NCI-H2227 (cell line): ENCODE measurements around the gene RAB3C.

ENCODE experiments used
- DNase-seq: peaks from one replicate; lab custom pipeline; 2025; ENCODE audit not compliant: unreplicated experiment; lab: John Stamatoyannopoulos, UW

The RAB3C gene

DNA sequence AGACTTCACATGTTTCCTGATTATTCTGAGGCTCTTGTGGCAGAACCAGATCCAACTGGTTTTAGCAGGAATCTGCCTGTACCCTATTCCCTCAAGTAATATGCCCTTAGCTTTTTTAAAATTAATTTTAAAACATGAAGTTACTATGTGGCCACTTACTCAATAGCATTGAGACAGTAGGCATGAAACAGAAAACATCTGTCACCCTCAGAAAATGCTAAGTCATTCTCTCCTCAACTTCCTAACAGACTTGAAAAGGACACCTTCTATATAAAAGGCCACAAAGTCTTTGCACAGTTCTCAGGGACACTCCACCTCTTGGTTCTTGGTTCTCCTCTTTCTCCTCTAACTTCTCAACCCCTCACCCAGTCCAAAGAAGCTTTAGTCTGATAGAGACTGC lies 277.8 kb downstream of the RAB3C start:
- DNase-seq: no peak

DNA sequence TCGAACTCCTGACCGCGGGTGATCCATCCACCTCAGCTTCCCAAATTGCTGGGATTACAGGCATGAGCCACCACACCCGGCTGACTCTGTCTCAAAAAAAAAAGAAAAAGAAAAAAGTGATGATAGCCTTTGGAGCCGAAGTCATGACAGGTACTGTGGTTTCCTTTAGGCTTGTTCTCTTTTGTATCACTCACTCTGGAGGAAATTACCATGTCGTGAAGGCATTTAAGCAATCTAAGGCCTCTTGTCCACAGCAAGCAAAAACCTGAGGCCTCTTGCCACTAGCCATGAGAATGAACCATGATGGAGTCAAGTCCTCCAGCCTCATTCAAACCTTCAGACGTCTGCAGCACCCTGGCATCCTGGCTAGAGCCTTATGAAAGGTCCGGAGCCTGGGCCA lies 286.1 kb downstream of the RAB3C start:
- DNase-seq: no peak

DNA sequence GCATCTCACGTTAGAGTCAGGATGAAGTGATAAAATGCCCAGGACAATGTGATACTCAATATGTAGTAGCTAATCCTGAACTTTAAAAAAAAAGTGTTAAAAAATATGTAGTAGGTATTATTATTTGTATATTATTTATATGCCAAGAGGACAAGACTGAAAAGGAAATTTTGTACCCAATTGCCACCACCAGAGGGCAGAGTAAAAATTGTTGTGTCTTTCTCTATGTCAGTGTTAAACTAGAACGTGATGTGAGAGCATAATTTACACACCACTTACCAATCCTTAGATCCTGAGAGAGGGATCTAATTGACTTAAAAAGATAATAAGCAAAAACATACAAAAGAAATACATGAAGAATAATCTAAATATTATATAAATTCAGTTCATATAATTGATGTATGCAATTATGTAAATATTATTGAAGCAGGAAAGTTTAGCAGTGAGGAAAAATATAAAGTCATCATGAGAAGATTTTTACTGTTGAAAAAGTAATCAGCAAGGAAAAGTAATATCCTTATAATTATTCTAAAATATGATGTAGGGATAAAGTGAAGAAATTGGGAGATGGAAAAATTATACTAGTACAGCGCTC lies 288.9 kb downstream of the RAB3C start:
- DNase-seq: peak; percentile 51

DNA sequence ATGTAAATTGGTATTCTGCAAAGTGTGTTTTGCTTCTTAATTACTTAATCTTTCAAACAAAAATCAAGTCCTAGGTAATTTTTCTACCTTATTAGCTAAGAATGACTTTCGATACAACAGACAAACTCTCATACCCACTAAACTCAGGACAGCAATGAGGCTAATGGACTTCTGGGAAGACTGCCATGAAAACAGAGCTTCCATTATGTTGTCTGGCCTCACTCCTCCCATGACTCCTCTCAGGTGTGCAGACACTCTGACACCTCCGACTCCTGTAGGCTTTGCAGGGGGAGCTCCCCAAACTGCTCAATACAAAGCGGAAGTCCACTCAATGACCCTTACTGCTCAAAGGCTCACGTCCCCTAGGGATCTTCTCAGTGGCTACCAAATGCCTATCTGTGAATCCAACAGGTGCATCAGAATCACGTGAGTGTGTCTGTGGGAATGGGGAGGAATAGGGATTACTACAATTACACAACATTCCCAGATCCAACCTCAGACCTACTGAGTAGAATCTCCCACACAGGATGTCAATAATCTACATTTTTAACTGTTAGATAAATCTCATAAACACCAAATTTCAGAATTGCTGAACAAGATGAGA lies 289.9 kb downstream of the RAB3C start:
- DNase-seq: no peak

DNA sequence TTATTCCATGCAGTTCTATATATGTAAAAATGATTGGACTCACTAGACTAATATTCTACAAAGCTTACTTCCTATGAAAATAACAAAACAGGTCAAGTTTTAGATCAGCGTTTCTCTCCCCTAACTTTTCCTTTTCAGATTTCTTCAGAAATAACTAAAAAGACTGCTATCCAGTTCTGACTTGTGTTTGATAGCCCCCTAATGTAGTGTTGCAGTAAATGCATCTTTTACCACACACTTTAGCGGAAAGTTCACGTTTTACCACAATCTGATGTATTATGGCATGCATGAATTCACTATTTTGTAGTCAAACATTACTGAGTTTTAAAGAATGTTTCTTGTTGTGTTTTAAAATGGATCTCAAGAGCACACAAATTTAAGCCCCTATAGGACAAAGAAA lies 292.7 kb downstream of the RAB3C start:
- no peak for DNase-seq

DNA sequence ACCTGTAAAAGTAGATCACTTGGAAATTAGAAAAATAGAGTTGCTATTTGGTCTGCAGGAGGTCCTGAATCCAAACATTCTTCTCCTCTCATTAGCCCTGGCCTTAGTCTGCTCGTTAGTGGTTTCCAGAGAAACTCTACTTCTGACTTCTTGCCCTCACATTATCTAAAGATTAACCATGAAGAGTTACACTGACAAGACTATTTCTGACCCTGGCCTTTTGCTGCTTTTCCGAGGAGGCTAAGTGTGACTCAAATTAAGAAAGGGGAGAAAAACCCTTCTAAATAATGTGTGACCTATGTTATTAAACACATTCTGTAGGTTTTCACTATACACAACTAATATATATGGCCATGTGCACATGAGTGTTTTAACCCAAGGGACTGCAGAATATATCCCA lies 302.4 kb downstream of the RAB3C start:
- DNase-seq: no peak

DNA sequence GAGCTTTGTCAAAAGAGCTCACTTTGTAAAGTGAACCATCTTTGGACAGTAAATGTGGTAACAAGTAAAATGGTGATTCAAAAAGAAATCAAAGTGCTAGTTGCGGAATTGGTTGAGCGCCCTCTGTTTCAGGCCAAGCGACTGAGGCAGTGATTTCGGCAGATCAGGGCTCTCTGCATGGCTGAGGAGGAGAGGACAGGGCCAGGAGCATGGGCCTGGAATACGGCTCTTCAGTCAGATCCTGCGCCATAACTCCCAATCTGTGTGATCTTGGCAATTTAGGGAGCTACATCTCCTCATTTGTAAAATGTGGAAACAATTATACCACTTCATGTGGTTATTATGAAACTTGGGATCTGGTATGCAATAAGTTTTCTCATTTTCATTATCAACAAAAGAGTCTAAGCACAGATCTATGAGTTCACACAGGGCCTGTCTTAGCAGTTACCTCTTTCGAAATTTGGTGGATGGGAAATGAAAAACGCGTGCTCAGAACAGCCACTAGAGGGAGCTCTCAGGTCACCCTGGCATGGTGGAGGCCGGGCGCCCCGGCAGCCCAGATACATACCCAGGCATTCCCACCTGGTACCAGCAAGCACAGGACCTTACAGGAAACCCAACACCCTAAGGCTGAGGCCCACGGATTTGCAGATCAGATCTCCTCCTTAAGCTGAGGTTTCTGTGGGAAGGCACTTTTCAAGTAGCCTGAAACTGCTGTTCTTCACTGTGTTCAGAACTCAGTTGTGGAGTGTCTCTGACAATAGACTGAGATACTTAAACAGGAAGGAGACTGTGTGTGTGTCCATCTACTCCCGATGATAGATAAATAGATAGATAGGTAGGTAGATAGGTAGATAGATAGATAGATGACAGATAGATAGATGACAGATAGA lies 303.7 kb downstream of the RAB3C start:
- peak; percentile 61 for DNase-seq

DNA sequence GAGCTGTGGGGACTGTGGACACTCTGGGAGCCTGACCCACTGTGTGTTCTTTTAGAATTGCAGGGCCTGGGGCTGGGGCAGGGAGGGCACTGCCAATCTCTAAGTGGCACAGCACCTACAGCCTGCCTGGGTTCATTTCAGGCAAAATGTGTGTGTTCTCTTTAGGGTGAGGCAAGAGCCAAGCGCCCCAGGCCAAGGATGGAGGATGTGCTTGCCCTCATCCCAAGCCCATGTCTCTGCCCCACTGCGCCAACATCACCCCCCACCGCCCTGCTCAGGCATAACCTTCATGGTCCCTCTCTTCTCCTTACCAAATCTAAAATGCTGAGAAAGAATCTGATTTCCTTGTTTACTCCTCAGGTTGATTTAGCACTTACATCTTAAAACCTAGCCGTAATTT lies 304.4 kb downstream of the RAB3C start:
- DNase-seq: no peak

DNA sequence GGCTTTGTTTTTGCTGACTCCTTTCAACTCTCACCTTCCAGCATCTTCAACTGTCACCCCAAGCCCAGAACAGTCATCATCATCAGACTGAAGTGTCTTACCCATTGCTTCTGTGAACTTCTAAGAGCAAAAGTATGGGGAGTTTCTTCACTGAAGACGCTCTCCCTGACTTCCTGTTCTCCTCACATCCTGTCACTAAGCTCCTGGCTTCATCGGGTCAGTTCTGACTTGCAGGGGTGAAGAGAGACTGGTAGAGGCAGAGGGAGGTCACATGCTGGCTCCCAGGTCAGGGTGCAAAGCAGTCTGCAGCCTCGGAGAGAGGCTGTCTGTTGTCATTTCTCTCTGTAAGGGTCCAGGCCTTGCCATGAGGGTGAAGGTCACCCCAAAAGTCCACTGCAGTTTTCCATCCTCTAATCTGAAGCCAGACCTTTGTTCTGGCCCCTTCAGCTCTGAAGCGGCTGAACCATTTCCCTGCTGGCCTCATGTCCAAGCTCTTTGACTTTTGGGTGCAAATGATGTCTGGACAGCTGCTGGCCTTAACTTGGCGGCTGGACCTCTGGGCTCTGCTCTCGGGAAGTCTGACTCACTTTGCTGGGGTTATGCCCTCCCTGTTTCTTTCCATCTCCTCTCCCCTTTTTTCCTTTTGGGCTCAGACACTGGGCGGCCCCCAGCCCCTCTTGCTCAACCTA lies 305.0 kb downstream of the RAB3C start:
- no peak for DNase-seq

DNA sequence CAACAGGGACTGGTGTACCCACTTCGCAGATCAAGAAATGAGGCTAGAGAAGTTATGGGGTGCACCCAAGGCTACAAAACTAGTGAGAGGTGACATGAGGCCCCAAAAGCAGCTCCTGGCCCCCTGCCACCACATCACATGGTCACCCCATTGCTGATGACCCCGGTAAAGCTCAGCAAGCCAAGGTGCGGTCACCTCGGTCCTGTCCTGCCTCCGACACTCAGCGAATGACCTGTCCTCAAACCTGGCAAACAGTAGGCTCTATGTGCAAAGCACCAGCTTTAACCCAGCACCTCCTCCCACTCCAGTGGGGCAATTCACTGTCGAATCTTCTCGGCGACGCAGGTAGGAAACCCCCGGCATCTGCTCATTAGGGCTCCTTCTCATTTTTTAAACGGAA lies 307.4 kb downstream of the RAB3C start:
- DNase-seq: no peak

DNA sequence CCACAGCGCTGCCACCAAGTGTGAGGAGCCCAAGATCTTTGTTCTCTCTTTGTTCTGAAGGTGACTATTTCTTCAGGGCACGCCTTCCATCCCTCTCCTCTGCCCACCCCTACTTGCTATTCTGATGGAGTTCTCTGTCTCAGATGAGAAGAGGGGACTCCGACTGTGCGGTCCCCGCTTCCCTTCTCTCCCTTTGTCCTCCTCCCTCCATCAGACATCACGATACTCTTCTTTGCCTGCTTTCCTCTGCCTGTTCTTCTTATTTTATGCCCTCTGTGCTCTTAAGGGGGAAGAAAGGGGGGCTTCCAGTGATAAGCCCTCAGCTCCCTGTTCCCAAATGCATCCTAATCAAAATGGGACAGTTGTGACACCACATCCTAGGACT lies 307.8 kb downstream of the RAB3C start:
- DNase-seq: peak; percentile 62

DNA sequence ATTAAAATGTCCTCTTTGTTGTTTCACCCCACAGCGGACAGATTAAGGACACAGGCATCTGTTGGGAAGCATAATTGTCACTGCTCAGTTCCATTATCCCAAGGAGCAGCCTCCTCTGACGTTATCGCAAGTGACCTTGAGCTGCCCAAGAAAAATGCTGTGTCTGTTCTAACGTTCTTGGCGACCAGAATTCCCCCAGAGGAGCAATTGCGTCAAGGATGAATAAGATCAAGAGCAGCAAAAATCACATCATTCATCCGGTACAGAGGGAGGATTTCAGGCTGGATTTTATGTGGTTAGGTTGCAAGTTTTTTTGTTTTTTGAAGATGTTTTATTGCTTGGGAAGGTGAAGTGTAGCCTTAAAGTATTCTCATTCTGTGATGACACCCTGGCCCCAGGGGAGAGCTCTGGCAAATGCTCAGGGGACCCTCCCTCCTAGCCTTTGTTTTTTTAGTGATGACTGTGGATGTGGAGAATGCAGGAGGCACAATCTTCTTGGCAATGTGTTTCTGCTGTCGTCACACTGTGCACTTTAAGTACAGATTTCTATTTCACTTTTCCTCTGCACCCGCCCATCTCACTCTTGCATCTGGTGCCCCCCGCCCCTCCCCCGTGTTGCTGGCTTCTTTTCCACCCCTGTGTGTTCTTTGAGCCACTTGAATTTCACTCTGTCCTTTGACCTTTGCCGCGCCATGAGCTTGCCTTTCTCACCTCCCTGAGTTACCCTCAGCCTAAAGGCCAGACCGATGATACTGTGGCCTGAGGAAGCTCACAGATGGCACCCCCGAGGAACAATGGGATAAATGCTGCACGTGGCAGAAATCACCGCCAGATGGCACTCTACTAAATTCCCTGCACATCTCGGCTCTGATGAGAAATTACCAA lies 308.5 kb downstream of the RAB3C start:
- DNase-seq: peak; percentile 84

DNA sequence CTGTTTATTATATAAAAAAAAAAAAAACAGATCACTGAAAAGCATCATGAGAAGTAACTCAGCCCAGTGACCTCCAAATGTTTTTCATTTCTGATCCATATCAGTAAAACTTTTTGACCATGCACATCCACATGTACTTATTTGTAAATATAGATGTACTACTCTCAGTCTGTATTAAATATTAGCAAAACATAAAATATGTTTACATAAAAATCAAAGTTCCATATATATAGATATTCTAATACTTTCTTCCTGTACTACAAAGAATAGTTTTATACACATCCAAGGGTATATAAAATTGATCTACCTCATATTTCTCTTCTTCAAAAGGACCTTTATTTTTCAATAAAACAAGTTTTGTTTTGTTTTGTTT lies 309.1 kb downstream of the RAB3C start:
- DNase-seq: no peak

DNA sequence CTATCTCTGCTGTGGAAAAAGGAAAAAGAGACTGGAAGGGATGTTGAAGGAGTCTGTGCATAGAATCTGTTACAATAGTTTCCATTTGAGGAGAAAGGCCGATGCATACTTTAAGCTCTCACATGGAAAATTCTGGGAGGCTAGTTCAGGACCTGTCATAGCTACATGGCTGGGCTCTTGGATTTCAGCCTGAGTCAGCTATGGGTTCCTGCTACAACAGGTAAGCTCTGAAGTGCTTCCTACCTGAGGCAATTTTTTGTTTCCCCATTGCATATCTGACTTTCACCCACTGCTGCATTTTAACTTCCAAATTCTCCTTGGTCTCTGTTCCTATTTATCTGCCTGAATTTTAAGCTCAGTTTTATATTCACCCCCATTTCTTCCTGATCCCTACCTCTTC lies 310.7 kb downstream of the RAB3C start:
- DNase-seq: no peak

DNA sequence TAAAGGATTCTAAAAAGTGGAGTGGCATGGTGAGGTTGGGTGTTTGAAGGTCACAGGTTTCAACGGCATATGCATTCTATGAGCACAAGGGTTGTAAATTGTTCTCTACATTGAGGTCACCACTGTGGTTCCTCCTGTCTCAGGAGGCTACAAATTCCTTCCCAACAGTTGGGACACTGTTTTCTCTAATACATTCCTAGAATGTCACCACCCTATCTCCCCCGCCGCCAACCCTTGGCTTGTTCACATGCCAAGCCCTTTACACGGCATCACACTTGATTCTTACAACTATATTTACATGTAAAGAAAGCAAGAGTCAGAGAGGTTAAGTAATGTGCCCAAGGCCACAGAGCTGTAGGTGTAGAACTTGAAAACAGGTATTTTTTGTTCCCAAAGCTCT lies 315.1 kb downstream of the RAB3C start:
- DNase-seq: no peak

DNA sequence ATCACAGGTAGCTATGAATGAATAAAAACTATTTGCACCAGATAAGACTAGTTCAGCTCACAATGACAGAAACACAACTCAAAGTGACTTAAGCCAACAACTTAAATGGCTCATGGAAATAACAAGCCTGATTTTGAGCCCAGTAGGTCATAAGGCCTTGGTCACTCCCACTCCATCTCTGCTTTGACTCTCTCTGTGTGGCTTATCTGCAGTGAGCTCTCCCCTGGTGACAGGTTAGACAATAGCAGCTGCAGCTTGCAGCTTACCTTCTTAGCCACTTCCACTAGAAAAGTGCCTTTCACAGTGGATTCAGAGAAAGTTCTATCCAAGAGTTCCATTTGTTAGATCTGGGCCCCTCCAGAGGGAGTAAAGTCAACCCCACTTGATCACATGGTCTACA lies 315.7 kb downstream of the RAB3C start:
- no peak for DNase-seq

DNA sequence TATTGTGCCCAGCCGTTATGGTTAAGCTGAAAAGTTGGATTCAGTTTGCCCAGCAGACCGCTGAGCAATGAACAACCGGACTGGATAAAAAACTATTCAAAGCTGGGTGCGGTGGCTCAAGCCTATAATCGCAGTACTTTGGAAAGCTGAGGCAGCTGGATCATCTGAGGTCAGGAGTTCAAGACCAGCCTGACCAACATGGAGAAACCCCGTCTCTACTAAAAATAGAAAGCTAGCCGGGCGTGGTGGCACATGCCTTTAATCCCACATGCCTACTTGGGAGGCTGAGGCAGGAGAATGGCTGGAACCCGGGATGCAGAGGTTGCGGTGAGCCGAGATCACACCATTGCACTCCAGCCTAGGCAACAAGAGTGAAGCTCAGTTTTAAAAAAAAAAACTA lies 318.4 kb downstream of the RAB3C start:
- no peak for DNase-seq

DNA sequence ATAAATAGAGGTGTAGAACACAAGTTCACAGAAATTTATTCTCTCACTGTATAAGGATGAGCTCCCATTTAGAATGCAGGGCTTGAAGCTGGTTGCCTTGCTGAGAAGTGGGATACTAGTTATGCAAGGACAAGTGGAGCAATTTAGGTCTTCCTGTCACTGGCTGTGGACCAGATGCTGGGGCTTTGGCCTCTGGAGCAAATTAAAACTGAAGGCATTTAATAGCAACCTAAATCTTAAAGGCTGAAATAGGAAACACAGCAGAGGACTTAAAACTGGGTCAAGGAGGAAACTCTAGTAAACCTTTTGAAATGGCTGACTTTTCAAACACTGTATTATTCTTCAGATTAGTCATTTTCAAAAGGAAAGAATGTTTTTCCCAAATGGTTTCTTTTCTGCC lies 319.4 kb downstream of the RAB3C start:
- no peak for DNase-seq

DNA sequence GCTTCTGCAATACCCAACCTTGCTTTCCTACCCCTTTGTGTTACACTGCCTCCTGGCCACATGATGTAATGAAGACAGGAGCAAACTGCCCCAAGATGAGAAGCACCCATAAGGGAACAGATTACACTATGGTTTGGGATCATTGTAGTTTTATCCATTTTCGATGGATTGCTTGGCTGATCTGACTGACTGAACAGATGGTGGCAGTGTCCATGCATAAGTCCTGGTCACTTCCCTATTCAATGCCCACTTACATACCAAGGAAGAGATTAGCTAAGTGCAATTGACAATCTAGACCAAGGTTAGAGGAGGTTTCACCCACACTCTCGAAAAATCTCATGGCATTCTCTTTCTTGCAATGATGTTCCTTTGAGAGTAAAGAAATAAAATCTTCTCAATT lies 319.9 kb downstream of the RAB3C start:
- DNase-seq: no peak

DNA sequence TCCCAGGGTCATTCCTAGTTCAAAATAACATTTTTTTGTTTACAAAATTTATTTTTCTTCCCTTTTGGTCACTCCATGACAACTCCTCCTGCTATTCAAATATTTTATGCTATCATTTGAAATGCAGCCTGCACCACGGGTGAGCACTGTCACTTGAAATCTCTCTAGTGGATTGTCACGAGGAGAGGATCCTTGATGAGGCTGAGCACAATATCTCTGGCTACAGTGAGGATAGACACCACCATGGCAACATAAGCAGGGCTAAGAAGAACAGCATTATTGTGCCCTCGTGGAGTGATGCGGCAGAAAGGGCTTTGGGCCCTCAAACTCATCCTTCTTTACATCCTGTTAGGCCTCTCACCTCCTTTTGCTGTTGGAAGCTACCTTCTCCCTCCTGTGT lies 321.9 kb downstream of the RAB3C start:
- no peak for DNase-seq

DNA sequence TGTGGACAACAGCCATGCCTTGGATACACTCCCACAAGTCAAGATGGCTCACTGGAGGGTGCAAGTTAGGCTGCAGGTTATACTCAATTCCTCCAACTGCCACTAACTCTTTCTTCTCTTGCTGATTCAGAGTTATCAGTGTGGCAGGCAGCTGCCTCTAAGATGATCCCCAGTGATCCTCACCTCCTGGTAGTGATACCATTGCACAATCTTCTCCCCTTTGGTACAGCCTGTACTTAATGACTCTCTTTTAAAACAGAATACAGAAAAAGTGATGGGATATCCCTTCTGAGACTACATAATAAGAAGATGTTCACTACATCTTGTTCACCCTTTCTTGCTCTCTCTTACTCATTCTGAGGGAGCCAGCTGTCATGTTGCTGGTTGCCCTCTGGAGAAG lies 323.1 kb downstream of the RAB3C start:
- no peak for DNase-seq
